MM.1S (cell line): ENCODE results near the gene HIBADH.

Experiments used
- DNase-seq: peaks from one replicate; pipeline ENCODE4 v3.0.0-alpha.2; 2015
- H2AFZ ChIP-seq: fragments of 300-600 bp; sonication (generic); 2 replicates; pipeline ENCODE4 v1.6.0; 2016; ENCODE audit warnings: antibody characterized with exemption, low read length
- H3F3A ChIP-seq: fragments of 300-600 bp; sonication (generic); 2 replicates; pipeline ENCODE4 v1.6.1; 2016; ENCODE audit warnings: mild to moderate bottlenecking, antibody characterized with exemption, low read length, moderate library complexity, mixed read lengths; ENCODE audit not compliant: insufficient read depth
- H3K27ac ChIP-seq: fragments of 300-600 bp; sonication (generic); 2 replicates; pipeline ENCODE4 v1.5.1; 2016; ENCODE audit warnings: mild to moderate bottlenecking, low read length
- H3K27me3 ChIP-seq: fragments of 300-600 bp; sonication (generic); replicated peaks from 2 replicates; pipeline ENCODE4 v1.6.0; 2016; ENCODE audit warnings: low read length; ENCODE audit not compliant: insufficient read depth
- H3K36me3 ChIP-seq: fragments of 300-600 bp; sonication (generic); replicated peaks from 2 replicates; pipeline ENCODE4 v1.6.1; 2016; ENCODE audit warnings: mild to moderate bottlenecking, low read length, mixed read lengths; ENCODE audit not compliant: insufficient read depth
- H3K4me1 ChIP-seq: fragments of 300-600 bp; sonication (generic); 2 replicates; pipeline ENCODE4 v1.6.1; 2016; ENCODE audit warnings: low read length, mixed read lengths
- H3K4me2 ChIP-seq: fragments of 300-600 bp; sonication (generic); 2 replicates; pipeline ENCODE4 v1.6.0; 2016; ENCODE audit warnings: low read depth, low read length
- H3K4me3 ChIP-seq: fragments of 300-600 bp; sonication (generic); 2 replicates; pipeline ENCODE4 v1.5.1; 2016; ENCODE audit warnings: low read length, mixed read lengths
- H3K79me2 ChIP-seq: fragments of 300-600 bp; sonication (generic); 2 replicates; pipeline ENCODE4 v1.6.1; 2016; ENCODE audit warnings: mixed run types, low read length, mixed read lengths
- H3K9ac ChIP-seq: fragments of 300-600 bp; sonication (generic); 2 replicates; pipeline ENCODE4 v1.6.1; 2016; ENCODE audit warnings: low read length, mixed read lengths
- H3K9me2 ChIP-seq: fragments of 300-600 bp; sonication (generic); replicated peaks from 2 replicates; pipeline ENCODE4 v1.6.1; 2016; ENCODE audit warnings: mild to moderate bottlenecking, low read length, mixed read lengths; ENCODE audit not compliant: insufficient read depth
- H3K9me3 ChIP-seq: fragments of 300-600 bp; sonication (generic); replicated peaks from 2 replicates; pipeline ENCODE4 v1.6.1; 2016; ENCODE audit warnings: mild to moderate bottlenecking, low read length, mixed read lengths; ENCODE audit not compliant: insufficient read depth
- H4K20me1 ChIP-seq: fragments of 300-600 bp; sonication (generic); 2 replicates; pipeline ENCODE4 v1.6.1; 2016; ENCODE audit warnings: mild to moderate bottlenecking, low read length, moderate library complexity, mixed read lengths; ENCODE audit not compliant: insufficient read depth
- EZH2 ChIP-seq: fragments of 300-600 bp; sonication (generic); optimal IDR thresholded peaks from 2 replicates; pipeline ENCODE3; 2017; ENCODE audit warnings: low read depth, mild to moderate bottlenecking, antibody characterized with exemption, low read length, mixed read lengths
- EZH2phosphoT487 ChIP-seq: fragments of 300-600 bp; sonication (generic); IDR thresholded peaks from 2 replicates; pipeline ENCODE4 v1.6.1; 2018; ENCODE audit warnings: antibody characterized with exemption, low read length
- TF ChIP-seq, protein P1 (sequence below): fragments of 300-600 bp; sonication (generic); IDR thresholded peaks from 2 replicates; pipeline ENCODE4 v1.5.1; 2016; ENCODE audit warnings: antibody characterized with exemption, low read length, mixed read lengths

HIBADH gene

DNA sequence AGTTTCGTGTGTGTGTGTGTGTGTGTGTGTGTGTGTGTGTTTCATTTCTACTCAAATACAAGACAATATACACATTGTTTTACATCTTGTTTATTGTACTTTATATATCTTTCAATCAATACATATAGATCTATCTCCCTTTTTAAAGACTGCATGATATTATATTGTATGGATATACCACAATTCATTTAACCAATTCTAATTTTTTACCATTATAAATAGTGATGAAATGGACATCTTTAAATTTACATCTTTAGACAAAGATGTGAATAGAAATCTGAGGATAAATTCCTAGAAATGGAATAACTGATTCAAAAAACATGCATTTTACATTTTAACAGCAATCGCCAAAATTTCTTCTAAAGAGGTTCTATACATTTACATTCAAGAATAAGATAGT, 23.2 kb upstream of the HIBADH start:
- TF ChIP-seq, protein P1, sequence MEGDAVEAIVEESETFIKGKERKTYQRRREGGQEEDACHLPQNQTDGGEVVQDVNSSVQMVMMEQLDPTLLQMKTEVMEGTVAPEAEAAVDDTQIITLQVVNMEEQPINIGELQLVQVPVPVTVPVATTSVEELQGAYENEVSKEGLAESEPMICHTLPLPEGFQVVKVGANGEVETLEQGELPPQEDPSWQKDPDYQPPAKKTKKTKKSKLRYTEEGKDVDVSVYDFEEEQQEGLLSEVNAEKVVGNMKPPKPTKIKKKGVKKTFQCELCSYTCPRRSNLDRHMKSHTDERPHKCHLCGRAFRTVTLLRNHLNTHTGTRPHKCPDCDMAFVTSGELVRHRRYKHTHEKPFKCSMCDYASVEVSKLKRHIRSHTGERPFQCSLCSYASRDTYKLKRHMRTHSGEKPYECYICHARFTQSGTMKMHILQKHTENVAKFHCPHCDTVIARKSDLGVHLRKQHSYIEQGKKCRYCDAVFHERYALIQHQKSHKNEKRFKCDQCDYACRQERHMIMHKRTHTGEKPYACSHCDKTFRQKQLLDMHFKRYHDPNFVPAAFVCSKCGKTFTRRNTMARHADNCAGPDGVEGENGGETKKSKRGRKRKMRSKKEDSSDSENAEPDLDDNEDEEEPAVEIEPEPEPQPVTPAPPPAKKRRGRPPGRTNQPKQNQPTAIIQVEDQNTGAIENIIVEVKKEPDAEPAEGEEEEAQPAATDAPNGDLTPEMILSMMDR, result no peak
- no peak for TF ChIP-seq EZH2phosphoT487
- no peak for TF ChIP-seq EZH2
- Histone ChIP-seq H3K4me2 (no peak overlapping the region), H3F3A (no peaks in the 10 kb centered on the region), H3K9me3 (no peaks in the 10 kb centered on the region), H3K9ac (no peak overlapping the region), H3K36me3 (no peaks in the 10 kb centered on the region), H3K4me3 (no peak overlapping the region), H3K27me3 (no peaks in the 10 kb centered on the region), H3K4me1 (no peaks in the 10 kb centered on the region), H2AFZ (no peak overlapping the region), H3K27ac (no peak overlapping the region), H3K9me2 (no peaks in the 10 kb centered on the region), H3K79me2 (no peaks in the 10 kb centered on the region), H4K20me1 (no peaks in the 10 kb centered on the region)
- DNase-seq, result no peak

DNA sequence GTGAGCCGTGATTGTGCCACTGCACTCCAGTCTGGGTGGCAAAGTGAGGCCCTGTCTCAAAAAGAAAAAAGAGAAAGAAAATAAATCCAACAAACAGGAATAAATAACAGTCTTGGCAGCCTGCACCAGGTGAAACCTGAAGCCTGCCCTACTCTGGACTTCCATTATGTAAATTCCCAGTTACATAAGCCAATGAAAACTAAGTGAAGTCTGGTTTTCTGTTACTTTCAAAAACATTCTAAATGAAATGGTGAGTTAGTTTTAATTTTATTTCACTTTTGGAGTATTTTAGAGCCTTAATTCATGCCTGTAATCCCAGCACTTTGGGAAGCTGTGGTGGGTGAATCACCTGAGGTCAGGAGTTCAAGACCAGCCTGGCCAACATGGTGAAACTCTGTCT, 22.5 kb upstream of the HIBADH start:
- H3K4me3 ChIP-seq, result no peak overlapping the region
- H3K4me2 ChIP-seq, result no peak overlapping the region
- H2AFZ ChIP-seq, result no peak overlapping the region
- H3K27me3 ChIP-seq, result no peaks in the 10 kb centered on the region
- H3K4me1 ChIP-seq, result no peaks in the 10 kb centered on the region
- H4K20me1 ChIP-seq, result no peaks in the 10 kb centered on the region
- H3K9me3 ChIP-seq, result no peaks in the 10 kb centered on the region
- no peak overlapping the region for H3K27ac ChIP-seq
- H3F3A ChIP-seq, result no peaks in the 10 kb centered on the region
- no peaks in the 10 kb centered on the region for H3K9me2 ChIP-seq
- H3K79me2 ChIP-seq, result no peaks in the 10 kb centered on the region
- no peak for TF ChIP-seq EZH2phosphoT487
- TF ChIP-seq, protein P1, result no peak
- no peak for TF ChIP-seq EZH2
- DNase-seq, result no peak
- H3K9ac ChIP-seq, result no peak overlapping the region
- no peaks in the 10 kb centered on the region for H3K36me3 ChIP-seq

DNA sequence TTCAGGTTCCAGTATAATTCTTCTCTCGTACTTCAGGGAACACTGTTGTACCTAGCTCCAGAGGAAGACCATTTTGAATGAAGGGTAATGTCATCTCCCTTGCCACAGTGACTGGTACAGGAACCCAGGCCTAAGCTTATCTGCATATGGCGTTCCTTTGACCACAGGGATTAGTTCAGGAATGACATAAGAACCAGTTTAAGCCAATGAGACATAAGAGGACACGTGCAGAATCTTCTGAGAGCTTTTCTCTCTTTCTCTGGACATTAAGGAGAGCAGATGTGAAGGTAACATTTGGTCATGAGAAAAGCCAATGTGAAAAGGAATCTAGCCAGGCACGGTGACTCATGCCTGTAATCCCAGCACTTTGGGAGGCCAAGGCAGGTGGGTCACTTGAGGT, 21.8 kb upstream of the HIBADH start:
- Histone ChIP-seq H3K4me3 (no peak overlapping the region), H3K4me1 (no peaks in the 10 kb centered on the region), H3F3A (no peaks in the 10 kb centered on the region), H3K9ac (no peak overlapping the region), H2AFZ (no peak overlapping the region), H3K27ac (no peak overlapping the region), H3K9me3 (no peaks in the 10 kb centered on the region), H3K9me2 (no peaks in the 10 kb centered on the region), H4K20me1 (no peaks in the 10 kb centered on the region), H3K27me3 (no peaks in the 10 kb centered on the region), H3K36me3 (no peaks in the 10 kb centered on the region), H3K79me2 (no peaks in the 10 kb centered on the region), H3K4me2 (no peak overlapping the region)
- TF ChIP-seq, protein P1, result no peak
- TF ChIP-seq EZH2 (no peak), EZH2phosphoT487 (no peak)
- no peak for DNase-seq
